AG09309 (cell line): ENCODE results near the gene ADRM1.

Experiments
- DNase-seq: peaks from one replicate; pipeline ENCODE4 v3.0.0-alpha.2; 2010; ENCODE audit warnings: low read depth
- H3K4me3 ChIP-seq: 2 replicates; pipeline ENCODE4 v1.5.1; 2011; ENCODE audit warnings: mild to moderate bottlenecking, low read depth, low read length, moderate library complexity; ENCODE audit not compliant: control insufficient read depth
- TF ChIP-seq, protein P1 (sequence below): IDR thresholded peaks from 2 replicates; pipeline ENCODE4 v1.5.1; 2011; ENCODE audit warnings: mild to moderate bottlenecking, low read depth, low read length, inconsistent platforms; ENCODE audit not compliant: insufficient read depth, control insufficient read depth; ENCODE audit errors: missing control alignments

The ADRM1 gene

DNA sequence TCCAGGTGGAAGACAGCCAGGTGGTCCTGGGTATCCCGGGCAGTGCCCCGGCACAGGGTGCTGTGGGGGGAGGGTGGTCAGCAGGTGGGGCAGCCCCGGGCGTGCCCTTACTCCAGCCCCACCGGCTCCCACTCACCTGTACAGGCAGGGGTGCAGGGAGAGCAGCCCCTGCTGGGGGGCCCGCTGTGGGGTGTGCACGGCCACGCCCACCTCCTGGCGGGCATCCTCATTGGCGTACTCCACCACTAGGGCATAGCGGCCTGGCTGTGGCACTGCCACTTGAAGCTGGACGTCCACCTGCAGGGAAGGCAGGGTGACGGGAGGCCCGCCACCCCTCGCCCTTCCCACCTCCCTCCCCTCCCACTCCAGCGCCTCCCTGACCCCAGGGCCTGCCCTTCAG is 29.6 kb downstream of the ADRM1 start:
- no peak for DNase-seq

DNA sequence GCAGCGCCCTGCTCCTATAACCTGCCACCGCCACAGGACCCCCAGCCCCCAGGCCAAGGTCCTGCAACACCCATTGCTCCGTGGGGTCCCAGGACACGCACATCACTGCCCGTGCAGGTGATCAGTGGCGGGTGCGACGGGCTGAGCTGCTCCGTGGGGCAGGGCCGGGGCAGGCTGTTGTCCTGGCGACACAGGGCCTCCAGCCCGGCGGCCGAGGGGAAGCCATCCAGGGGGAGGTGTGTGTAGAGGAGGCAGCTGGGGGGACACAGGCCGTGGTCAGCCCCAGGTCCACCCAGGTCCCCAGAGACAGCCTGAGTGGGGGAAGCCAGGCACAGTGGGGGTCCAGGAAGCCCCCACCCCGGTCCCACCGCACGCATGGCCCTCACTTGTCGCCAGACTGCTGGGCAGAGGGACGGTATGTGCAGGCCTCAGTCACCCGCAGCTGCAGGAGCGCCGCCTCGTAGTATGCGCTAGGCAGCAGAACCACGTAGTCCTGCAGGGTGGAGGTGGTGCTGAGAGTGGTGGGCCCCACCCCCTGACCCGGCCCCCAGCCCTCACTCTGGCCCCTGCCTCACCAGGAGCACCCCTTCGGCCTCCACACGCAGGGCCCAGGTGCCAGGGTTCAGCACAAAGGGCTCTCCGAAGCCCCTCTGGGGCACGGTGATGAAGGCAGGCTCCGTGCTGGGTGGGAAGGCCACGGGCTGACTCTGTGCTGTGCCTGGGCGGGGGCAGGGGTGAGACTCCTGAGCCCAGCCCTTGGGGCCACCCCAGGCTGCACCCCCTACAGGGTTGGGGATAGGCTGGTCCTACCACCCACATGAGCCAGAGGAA is 30.4 kb downstream of the ADRM1 start:
- no peak for DNase-seq
- TF ChIP-seq, protein P1, sequence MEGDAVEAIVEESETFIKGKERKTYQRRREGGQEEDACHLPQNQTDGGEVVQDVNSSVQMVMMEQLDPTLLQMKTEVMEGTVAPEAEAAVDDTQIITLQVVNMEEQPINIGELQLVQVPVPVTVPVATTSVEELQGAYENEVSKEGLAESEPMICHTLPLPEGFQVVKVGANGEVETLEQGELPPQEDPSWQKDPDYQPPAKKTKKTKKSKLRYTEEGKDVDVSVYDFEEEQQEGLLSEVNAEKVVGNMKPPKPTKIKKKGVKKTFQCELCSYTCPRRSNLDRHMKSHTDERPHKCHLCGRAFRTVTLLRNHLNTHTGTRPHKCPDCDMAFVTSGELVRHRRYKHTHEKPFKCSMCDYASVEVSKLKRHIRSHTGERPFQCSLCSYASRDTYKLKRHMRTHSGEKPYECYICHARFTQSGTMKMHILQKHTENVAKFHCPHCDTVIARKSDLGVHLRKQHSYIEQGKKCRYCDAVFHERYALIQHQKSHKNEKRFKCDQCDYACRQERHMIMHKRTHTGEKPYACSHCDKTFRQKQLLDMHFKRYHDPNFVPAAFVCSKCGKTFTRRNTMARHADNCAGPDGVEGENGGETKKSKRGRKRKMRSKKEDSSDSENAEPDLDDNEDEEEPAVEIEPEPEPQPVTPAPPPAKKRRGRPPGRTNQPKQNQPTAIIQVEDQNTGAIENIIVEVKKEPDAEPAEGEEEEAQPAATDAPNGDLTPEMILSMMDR: no peak
- H3K4me3 ChIP-seq: no peak overlapping the region

More for the DNA sequence above, 29.6 kb downstream of the ADRM1 start:
- H3K4me3 ChIP-seq: no peak overlapping the region
- TF ChIP-seq, protein P1: no peak

DNA sequence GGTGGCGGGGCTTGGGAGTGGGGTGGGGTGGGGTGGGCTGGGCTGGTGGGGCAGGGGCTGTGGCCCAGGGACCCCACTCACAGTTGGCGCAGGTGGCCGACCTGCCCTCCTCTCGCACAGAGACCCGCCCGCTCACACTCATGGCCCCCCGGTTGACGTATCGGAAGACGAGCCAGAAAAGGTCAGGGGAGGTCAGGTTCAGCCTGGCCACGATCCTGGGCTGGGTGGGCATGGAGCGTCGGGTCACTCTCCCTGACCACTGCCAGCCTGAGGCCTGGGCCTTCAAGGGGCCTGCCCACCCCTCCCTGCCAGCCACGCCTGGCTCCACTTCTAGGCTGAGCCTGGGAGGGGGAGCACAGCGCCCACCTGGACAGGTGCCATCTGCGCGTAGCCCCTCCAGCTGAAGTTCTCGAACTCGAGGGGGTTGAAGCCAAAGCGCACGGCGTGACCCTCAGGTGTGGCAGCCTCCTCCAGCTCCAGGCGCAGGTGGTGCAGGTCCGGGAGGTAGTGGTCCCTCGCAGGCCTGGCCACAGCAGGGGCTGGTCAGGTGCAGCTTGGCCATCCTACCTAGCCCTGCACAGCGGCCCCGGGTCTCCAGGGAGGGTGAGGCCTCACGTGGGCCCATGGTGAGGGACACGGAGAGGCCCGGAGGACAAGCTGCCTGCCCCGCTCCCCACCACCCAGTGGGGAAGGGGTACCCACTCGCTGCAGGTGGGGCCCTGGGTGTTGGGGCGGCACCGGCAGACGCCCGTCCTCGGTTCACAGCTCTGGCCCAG is 31.2 kb downstream of the ADRM1 start:
- TF ChIP-seq, protein P1: no peak
- DNase-seq: no peak
- H3K4me3 ChIP-seq: no peak overlapping the region

DNA sequence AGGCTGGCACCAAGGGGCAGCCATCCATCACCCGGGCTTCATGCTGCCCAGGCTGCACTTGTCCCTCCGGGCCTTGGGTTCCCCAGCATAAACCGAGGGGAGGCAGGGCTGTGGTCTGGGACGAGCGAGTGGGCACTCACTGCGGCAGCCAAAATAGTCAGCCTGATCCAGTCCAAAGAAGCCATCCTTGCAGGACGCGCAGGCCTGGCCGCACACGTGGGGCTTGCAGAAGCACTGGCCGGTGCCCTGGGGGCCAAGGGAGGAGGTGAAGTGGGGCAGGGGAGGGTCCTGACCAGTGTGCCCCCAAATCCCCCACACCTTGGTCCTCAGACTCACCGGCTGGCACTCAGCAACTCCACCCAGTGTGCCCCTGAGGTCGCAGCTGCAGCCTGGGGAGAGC is 32.1 kb downstream of the ADRM1 start:
- TF ChIP-seq, protein P1: no peak
- no peak overlapping the region for H3K4me3 ChIP-seq
- DNase-seq: no peak

DNA sequence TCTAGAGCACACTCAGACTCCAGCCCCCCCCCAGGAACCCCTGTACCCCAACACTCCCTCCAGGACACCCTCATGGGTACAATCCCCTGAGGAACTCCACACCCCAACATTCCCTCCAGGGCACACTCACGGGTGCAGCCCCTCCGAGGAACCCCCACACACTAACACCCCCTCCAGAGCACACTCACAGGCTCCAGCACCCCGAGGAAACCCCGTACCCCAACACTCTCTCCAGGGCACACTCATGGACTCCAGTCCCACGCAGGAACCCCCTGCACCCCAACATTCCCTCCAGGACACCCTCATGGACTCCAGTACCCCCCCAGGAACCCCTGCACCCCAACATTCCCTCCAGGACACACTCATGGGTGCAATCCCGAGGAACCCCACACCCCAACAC is 32.7 kb downstream of the ADRM1 start:
- no peak for DNase-seq
- no peak overlapping the region for H3K4me3 ChIP-seq
- TF ChIP-seq, protein P1: no peak

DNA sequence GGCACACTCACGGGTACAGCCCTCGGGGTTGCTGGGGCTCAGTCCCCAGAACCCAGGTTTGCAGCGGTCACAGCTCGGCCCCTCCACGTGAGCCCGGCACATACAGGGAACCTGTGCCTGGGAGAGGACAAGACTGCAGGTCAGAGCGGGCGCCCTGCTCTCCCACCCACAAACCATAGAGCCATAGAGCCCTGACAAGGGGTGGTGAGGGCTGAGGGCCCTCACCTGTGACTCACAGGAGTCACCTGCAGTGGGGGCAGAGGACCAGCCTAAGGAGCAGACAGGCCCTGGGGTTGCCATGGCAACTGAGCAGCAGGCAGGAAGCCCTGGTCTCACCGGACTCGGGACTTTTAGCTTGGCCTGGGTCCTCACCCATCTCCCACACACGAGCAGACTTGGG is 33.5 kb downstream of the ADRM1 start:
- TF ChIP-seq, protein P1: no peak
- H3K4me3 ChIP-seq: no peak overlapping the region
- DNase-seq: no peak
